HG03108 (cell line): ENCODE measurements around the gene LAMB4.

Source experiments
- ATAC-seq: cut with Tn5 transposase; IDR thresholded peaks from one replicate; pipeline ENCODE4 v1.9.1; 2021; ENCODE audit warnings: moderate library complexity; ENCODE audit not compliant: unreplicated experiment

The LAMB4 gene

DNA sequence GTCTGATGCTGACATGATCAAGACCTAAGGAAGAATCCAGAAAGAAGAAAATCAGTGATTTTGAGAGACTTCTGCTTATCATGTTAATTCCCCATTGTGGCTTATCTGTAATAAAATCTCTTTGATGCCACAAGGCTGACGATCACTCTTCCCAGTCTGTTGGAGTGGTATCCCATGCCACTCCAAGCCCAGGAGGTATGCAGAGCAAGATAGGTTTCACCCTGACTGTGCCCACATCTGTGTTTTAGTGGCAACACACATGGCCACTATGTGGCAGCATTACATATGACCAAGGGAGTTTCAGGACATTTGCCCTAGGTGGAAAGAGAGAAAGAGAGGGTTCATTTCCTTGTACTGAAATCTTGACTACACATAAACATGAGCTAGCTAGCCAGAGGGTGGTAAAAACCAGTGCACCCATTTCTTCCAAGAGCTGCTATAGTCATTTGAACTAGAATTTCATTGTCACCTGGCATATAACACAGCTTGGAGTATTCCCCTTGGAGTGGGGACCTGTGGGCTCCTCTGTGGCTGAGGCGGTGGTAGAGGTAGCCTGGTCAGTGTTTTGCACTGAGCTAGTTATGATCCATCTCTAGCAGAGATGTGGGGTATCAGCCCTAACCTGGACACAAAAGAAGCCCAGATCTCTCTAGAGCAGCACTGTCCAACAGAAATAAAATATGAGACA lies 20.8 kb downstream of the LAMB4 start:
- no peak for ATAC-seq

- ATAC-seq: no peak
Observed at GRCh38 chr7:108108131-108108530, 22.0 kb downstream of the LAMB4 start.

DNA sequence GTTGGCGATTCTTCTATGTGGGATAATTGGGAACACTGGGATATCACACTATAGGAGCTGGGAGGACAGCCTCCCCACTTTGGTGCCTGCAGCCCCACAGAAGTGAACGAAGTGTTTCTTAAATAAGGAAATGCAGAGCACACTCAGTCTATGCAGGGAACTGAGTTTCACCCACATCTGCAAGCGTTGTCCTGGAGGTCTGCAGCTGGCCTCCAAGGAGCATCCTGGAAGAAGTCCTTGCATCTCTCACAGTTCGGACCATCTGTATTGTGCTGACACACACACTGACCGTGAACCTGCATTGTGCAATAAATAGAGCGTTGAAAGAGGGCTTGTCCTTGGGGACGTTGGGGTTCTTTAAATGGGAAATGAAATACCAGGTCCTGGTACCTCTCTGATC lies 25.8 kb downstream of the LAMB4 start:
- no peak for ATAC-seq

GRCh38 chr7:108103558-108104298 lies 26.4 kb downstream of the LAMB4 start:
- no peak for ATAC-seq

DNA sequence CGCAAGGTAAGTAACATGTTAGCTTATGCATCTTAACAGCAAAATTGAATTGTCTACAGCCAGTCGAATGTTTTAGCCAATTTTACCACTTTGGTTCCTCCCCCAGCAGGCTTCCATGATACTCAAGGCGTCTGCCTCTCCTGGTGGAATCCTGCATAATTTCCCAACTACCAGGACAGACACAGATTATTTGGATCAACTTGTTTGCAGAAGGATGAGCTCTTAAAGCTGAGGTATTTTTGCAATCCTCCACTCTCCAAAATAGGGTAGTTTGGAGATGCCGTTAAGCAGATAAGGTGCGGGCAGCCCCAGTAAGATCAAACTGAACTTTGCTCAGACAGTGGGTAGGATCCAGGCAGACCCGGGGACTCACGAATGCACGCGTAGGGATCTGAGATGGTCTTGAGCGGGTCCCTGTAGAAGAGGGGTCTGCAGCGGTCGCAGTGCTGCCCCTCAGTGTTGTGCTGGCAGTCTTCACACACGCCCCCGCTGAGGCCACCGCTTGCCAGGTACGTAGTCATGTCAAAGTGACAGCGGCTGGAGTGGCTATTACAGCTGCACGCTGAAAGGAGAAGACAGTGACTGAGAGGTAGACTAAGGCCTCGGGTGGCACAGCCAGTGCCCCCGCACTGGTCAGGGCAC lies 27.4 kb downstream of the LAMB4 start:
- no peak for ATAC-seq

GRCh38 chr7:108101759-108102158 lies 28.4 kb downstream of the LAMB4 start:
- ATAC-seq: no peak

DNA sequence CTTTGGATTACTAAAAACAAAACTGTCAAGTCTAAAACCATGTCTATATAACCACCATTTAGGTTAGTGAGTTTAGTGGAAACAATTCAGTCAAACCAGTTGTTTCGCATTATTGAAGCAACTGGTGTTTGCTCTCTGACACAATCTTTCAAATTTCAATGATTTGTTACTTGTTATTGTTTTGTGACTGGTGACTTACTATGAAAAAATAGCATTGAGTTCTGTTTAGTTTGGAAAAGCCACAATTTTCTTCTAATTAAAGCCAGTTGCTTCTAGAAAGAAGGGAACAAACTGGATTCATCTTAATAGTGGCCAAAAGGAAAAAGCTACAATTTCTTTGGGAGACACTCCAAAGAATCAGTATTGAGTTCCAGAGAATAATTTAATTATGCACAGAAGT lies 30.4 kb downstream of the LAMB4 start:
- no peak for ATAC-seq

GRCh38 chr7:108097703-108098102 lies 32.5 kb downstream of the LAMB4 start:
- ATAC-seq: no peak

- no peak for ATAC-seq
Observed at GRCh38 chr7:108096996-108097395, 33.2 kb downstream of the LAMB4 start.

DNA sequence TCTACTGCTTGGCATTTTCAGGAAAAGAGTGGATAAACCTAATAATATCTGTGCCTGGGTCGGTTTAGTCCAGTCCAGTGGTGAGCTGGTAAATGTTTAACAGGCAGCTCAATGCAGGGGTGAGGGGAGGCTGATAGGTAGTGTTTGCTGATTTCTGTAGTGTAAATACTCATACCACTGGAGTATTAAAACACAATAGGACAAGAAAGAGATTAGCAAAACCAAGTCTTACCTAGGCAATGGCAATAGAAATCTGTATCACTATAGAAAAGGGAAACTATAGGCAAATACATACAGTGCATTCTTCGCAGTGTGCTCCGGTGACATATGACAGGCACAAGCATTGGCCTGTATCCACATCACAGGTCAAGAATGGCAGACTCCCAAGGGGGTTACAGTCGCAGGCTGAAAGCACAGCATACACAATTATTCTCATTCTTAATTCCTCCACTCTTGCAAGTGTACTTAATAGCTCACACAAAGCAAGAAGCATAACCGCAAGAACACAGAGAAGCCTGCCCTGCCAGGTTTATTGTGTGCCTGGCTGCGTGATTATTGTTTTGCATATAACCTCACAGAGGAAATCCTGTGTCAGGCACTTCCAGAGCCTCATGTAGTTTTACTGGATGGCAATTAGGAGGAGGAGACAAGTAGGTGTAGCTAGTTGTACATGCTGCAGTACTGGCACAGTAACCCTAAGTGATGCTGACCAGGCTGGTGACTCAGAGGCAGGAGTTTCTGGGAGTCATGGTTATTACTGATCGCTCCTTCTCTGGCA lies 35.0 kb downstream of the LAMB4 start:
- no peak for ATAC-seq

DNA sequence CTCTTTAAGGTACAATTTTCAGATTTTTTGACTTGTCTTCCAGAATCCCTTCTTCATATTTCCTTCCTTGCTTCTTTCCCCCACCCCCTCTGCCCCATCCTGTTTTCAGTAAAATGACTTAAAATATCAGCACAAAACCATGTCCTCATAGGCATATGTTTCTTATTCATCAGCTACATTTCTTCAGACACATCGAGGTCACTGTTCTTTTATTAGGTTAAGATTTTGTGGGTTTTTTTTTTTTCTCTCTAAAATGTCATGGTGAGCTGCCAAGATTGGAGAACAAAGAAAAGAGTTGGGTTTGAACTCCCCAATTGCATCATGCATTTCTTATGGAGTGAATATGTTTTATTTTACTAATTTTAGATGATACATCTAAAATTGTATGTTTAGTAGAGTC lies 35.8 kb downstream of the LAMB4 start:
- no peak for ATAC-seq

- no peak for ATAC-seq
Observed at GRCh38 chr7:108093851-108094331, 36.3 kb downstream of the LAMB4 start.

DNA sequence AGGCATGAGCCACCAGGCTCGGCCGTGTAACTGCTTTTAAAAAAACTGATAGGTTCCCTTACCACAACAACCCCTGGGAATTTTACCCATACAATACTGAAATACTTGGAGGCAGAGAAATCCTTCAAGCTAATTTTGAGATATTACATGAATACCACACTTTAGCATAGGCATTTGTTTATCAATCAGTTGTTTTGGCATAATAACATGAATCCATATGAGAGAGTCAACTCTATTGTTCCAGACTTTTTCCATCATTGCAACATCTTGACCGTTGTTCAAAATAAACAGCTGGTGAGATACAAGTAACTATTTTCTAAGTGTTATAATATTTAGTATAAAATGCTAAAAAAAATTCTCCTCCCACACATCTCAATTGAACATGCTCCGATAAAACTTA lies 36.8 kb downstream of the LAMB4 start:
- no peak for ATAC-seq

- no peak for ATAC-seq
Observed at GRCh38 chr7:108091461-108091831, 38.7 kb downstream of the LAMB4 start.

GRCh38 chr7:108090791-108091460 lies 39.2 kb downstream of the LAMB4 start:
- no peak for ATAC-seq

DNA sequence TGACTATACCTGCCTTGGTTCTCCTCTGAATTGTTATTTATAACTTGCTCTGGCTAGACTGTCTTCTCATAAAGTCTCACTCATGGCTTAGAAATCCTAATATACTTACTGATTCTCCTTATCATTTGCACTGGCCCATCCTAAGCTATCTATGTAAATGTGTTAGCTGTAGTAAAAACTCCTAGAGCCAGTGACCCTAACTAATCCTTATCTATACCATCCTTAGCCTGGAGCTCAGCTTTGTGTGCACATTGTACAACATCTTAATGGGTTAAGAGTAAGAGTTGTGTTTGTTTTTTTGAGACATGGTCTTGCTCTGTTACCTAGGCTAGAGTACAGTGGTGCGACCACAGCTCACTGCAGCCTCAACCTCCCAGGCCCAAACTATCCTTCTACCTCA lies 40.8 kb downstream of the LAMB4 start:
- no peak for ATAC-seq

- no peak for ATAC-seq
Observed at GRCh38 chr7:108088729-108089128, 41.4 kb downstream of the LAMB4 start.

GRCh38 chr7:108087778-108088177 lies 42.4 kb downstream of the LAMB4 start:
- ATAC-seq: no peak

GRCh38 chr7:108086962-108087361 lies 43.2 kb downstream of the LAMB4 start:
- no peak for ATAC-seq

DNA sequence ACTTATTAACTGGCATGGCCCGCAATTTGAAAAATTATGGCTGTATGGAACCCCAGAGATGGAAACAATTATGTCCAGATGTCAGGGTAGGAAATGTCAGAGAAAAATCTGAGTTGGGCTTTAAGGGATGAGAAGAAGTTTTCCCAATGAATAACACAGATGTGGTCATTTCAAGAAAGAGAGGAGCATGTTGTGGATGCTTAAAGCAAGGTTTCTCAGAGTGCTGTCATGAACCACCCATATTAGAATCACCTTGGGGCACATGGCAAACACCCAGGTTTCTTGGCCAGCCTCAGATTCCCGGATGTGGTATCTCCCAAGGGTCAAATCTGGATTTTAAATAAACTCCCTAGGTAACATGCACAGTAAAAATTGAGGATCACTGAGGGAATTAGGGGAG lies 43.6 kb downstream of the LAMB4 start:
- ATAC-seq: no peak

DNA sequence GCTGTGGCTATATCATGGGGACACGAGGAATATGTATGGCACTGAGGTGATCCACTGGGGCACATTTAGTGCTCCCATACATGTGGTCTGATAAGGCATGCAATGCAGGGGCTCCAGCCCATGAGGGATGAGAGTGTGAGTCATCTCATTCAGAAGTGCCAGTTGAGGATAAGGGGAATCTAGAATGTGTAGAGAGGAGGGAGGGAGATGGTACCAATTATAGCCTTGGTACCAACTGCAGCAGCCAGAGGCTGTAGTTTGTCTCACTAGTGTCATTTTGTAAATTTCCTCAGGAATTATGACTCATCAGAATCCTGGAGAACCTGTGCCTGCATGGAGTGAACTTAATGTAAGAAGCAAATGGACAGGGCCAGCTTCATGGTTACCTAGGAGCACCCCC lies 46.2 kb downstream of the LAMB4 start:
- no peak for ATAC-seq
